Calu3 (cell line): ENCODE measurements around the gene ZBTB20. TPM values are rescaled to one million over a fixed set of nuclear protein-coding genes. Genes with fewer than 3 reads are reported as not detected.

Experiments
- BruUV-seq: library from RNA; stranded (reverse); fragments of 400-500 nt; replicated peaks from 2 replicates; lab custom pipeline; 2021; lab: Mats Ljungman, UMichigan
- CTCF ChIA-PET: fragments of 300-600 bp; sonication (Branson Sonifier 250); formaldehyde crosslinking; loops from one replicate; lab custom pipeline; 2022; ENCODE audit warnings: antibody characterized with exemption; lab: Charles Lee
- DNase-seq: peaks from one replicate; pipeline ENCODE4 v3.0.0; 2022
- H3K27ac Mint-ChIP-seq: one replicate; pipeline ENCODE4 v1.8.0; 2022; ENCODE audit warnings: mixed read lengths; ENCODE audit not compliant: unreplicated experiment
- H3K27me3 Mint-ChIP-seq: one replicate; pipeline ENCODE4 v1.8.0; 2022; ENCODE audit warnings: mixed read lengths; ENCODE audit not compliant: unreplicated experiment
- H3K36me3 Mint-ChIP-seq: one replicate; pipeline ENCODE4 v1.8.0; 2022; ENCODE audit warnings: mild to moderate bottlenecking, moderate library complexity, mixed read lengths; ENCODE audit not compliant: insufficient read depth, unreplicated experiment
- H3K4me1 Mint-ChIP-seq: one replicate; pipeline ENCODE4 v1.8.0; 2022; ENCODE audit warnings: mild to moderate bottlenecking, low read depth, mixed read lengths; ENCODE audit not compliant: unreplicated experiment
- H3K4me3 Mint-ChIP-seq: one replicate; pipeline ENCODE4 v1.8.0; 2022; ENCODE audit warnings: mild to moderate bottlenecking, low read depth, moderate library complexity, mixed read lengths; ENCODE audit not compliant: unreplicated experiment
- H3K9me3 Mint-ChIP-seq: one replicate; pipeline ENCODE4 v1.8.0; 2022; ENCODE audit warnings: low read depth, mixed read lengths; ENCODE audit not compliant: unreplicated experiment
- CTCF ChIP-seq: fragments of 200-600 bp; IDR thresholded peaks from one replicate; pipeline ENCODE4 v1.8.0; 2022; ENCODE audit warnings: antibody characterized with exemption; ENCODE audit not compliant: unreplicated experiment
- intact Hi-C: fragments of 100-400 bp; cut with micrococcal nuclease; formaldehyde crosslinking; loops from one replicate; pipeline ENCODE4 v1.10.0; 2022; ENCODE audit not compliant: unreplicated experiment
- total RNA-seq: library from RNA; stranded (reverse); gene quantifications from 2 replicates; pipeline ENCODE4 v1.2.3, GENCODE V29; 2022

Gene ZBTB20
- total RNA-seq, 1 experiment from 2014 or later = 24.1 TPM

DNA sequence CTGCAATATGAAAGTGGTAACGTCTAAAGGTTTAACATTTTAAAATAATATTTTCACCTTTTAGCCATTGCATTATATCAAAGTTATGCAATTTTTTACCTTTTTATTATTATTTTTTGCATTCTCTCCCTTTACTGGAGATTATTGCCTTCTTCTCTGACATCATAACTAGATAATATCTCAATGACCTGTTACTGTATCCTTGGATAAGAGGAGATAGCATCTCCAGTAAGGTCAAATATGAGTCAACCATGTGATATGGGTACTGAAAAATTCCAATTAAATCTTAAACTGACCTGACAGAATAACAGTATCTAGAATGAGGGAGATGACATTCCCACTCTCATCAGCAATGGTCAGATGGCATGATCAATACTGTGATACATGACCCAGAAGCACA is 108.3 kb downstream of the ZBTB20 start:
- Mint-ChIP-seq H3K9me3 (no peaks in the 10 kb centered on the region), H3K4me3 (no peak overlapping the region), H3K27me3 (no peaks in the 10 kb centered on the region), H3K27ac (no peak overlapping the region), H3K36me3 (no peaks in the 10 kb centered on the region), H3K4me1 (no peaks in the 10 kb centered on the region)
- no peak for TF ChIP-seq CTCF
- no TSS peak for BruUV-seq
- CTCF ChIA-PET = no interaction called here
- no peak for DNase-seq
- intact Hi-C loops = no loop called here

DNA sequence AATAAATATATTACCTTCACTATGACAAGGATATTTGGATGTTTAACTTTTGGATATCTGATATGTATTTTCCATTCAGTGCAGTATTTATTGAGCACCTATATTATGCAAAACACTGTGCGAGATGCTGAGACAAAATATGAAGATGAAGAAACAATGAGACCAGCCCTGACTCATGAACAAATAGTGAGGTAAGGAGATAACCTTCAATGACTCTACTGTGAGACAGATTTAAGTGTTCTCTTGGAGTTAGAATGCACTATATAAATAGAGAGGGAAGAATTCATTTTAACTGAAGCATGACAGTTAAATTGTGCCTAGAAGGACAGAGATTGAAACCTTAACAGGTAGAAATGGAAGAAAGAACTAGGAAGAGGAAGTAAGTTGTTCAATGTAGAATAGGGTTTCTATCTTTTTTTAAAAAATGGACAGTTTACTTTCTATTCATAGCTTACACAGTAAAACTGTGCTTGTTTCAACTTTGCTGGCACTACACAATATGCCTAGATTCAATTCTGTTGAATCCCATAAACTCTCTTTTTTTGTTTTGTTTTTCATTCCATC is 124.2 kb downstream of the ZBTB20 start:
- intact Hi-C loops = loop anchor here (10.0 kb wide), 1 partner anchor 48 kb away; no protein-coding TSS in a partner anchor
- no peak for DNase-seq
- Mint-ChIP-seq H3K27me3 (no peaks in the 10 kb centered on the region), H3K36me3 (no peaks in the 10 kb centered on the region), H3K4me3 (no peak overlapping the region), H3K4me1 (no peaks in the 10 kb centered on the region), H3K27ac (no peak overlapping the region), H3K9me3 (no peaks in the 10 kb centered on the region)
- TF ChIP-seq CTCF = no peak
- CTCF ChIA-PET = no interaction called here
- BruUV-seq = no TSS peak

- TF ChIP-seq CTCF = no peak
- BruUV-seq = no TSS peak
- intact Hi-C loops = loop anchor here (10.0 kb wide), 1 partner anchor 47 kb away; no protein-coding TSS in a partner anchor
- Mint-ChIP-seq H3K4me1 (no peaks in the 10 kb centered on the region), H3K36me3 (no peaks in the 10 kb centered on the region), H3K4me3 (no peak overlapping the region), H3K27me3 (no peaks in the 10 kb centered on the region), H3K27ac (no peak overlapping the region), H3K9me3 (no peaks in the 10 kb centered on the region)
- DNase-seq = no peak
- CTCF ChIA-PET = no interaction called here
Observed at GRCh38 chr3:115022199-115022598, 124.9 kb downstream of the ZBTB20 start.

GRCh38 chr3:115021061-115021460 is 126.0 kb downstream of the ZBTB20 start:
- Mint-ChIP-seq H3K27ac (no peak overlapping the region), H3K4me1 (no peaks in the 10 kb centered on the region), H3K4me3 (no peak overlapping the region), H3K36me3 (no peaks in the 10 kb centered on the region), H3K27me3 (no peaks in the 10 kb centered on the region), H3K9me3 (peaks cover 5% of the 10 kb centered on the region)
- CTCF ChIA-PET = no interaction called here
- intact Hi-C loops = loop anchor here (10.0 kb wide), 1 partner anchor 46 kb away; no protein-coding TSS in a partner anchor
- DNase-seq = no peak
- BruUV-seq = no TSS peak
- TF ChIP-seq CTCF = no peak
